K562 (cell line): ENCODE results near the gene TFF1. TPM values are rescaled to one million over a fixed set of nuclear protein-coding genes. Genes with fewer than 3 reads are reported as not detected.

Source experiments
- ATAC-seq: fragments of 200-7000 bp; cut with Tn5 transposase; 3 replicates; pipeline ENCODE4 v1.9.1; 2020; ENCODE audit warnings: moderate library complexity
- BruUV-seq: library from RNA; stranded (reverse); fragments of 400-500 nt; replicated peaks from 2 replicates; lab custom pipeline; 2021; lab: Mats Ljungman, UMichigan
- CTCF ChIA-PET: fragments of 300-600 bp; formaldehyde crosslinking; extraction: SDS; loops from one replicate; lab custom pipeline; 2021; ENCODE audit warnings: low intra/inter-chr PET ratio; lab: Yijun Ruan, JAX
- POLR2A ChIA-PET: fragments of 300-600, 350-650 bp; sonication (Branson Sonifier 250); formaldehyde crosslinking; extraction: SDS; loops from one replicate; lab custom pipeline; 2021; ENCODE audit warnings: antibody characterized with exemption, inconsistent platforms; lab: Yijun Ruan, JAX
- DNase-seq, 4 experiments: peaks; one replicate each; pipeline versions ENCODE4 v3.0.0 to v3.0.0-alpha.2; 2011 to 2018; ENCODE audit warnings: low spot score in 3 of 4, mixed read lengths in 3 of 4; ENCODE audit errors: extremely low read depth in 1 of 4
- FAIRE-seq: peaks from 2 replicates; lab custom pipeline; 2011; peaks lifted over from hg19 to GRCh38; lab: Jason Lieb, UNC
- H2AFZ ChIP-seq: 2 replicates; pipeline ENCODE4 v1.6.0; 2011; ENCODE audit warnings: low read depth, low read length, control low read depth, inconsistent platforms
- H3K27ac ChIP-seq: fragments of 200-600 bp; 3 replicates; pipeline ENCODE4 v1.8.0; 2011; ENCODE audit warnings: low read depth, mild to moderate bottlenecking, control low read depth, inconsistent platforms, low read length, moderate library complexity, mixed read lengths; ENCODE audit errors: extremely low read depth
- H3K27me3 ChIP-seq, 2 experiments: fragments of 300-600 bp in 1 of 2; 2 replicates in 1 of 2; 3 replicates in 1 of 2; pipeline versions ENCODE4 v1.6.0 to v1.8.0; 2011; ENCODE audit warnings: inconsistent platforms in 2 of 2, low read length in 2 of 2, mild to moderate bottlenecking in 1 of 2, mixed read lengths in 1 of 2, moderate library complexity in 1 of 2; ENCODE audit not compliant: control insufficient read depth in 2 of 2, insufficient read depth in 2 of 2
- H3K36me3 ChIP-seq: fragments of 300-600 bp; 3 replicates; pipeline ENCODE4 v1.8.0; 2011; ENCODE audit warnings: mild to moderate bottlenecking, low read length, inconsistent platforms; ENCODE audit not compliant: control insufficient read depth, insufficient read depth
- H3K4me1 ChIP-seq, 2 experiments: fragments of 200-600 bp in 1 of 2; replicated peaks in 1 of 2; 2 replicates in 1 of 2; 3 replicates in 1 of 2; pipeline versions ENCODE4 v1.5.1 to v1.8.0; 2011; ENCODE audit warnings: inconsistent platforms in 2 of 2, low read length in 2 of 2, mild to moderate bottlenecking in 1 of 2, mixed read lengths in 1 of 2, moderate library complexity in 1 of 2; ENCODE audit not compliant: control insufficient read depth in 2 of 2, insufficient read depth in 2 of 2
- H3K4me2 ChIP-seq: 2 replicates; pipeline ENCODE4 v1.6.1; 2011; ENCODE audit warnings: low read length, control low read depth, inconsistent platforms, mixed read lengths; ENCODE audit not compliant: insufficient read depth
- H3K4me3 ChIP-seq: fragments of 200-600 bp; sonication (generic), shearing (Covaris generic); 2 replicates; pipeline ENCODE4 v1.5.1; 2016; ENCODE audit warnings: control low read depth, inconsistent platforms
- H3K79me2 ChIP-seq: fragments of 200-600 bp; 3 replicates; pipeline ENCODE4 v1.8.0; 2011; ENCODE audit warnings: low read length, inconsistent platforms; ENCODE audit not compliant: control insufficient read depth, insufficient read depth
- H3K9ac ChIP-seq, 2 experiments: 2 replicates each; pipeline versions ENCODE4 v1.6.0 to v1.6.1; 2011; ENCODE audit warnings: low read depth in 2 of 2, low read length in 2 of 2, control low read depth in 1 of 2, inconsistent platforms in 1 of 2, mild to moderate bottlenecking in 1 of 2, mixed read lengths in 1 of 2; ENCODE audit not compliant: insufficient read depth in 1 of 2
- H3K9me1 ChIP-seq: one replicate; pipeline ENCODE4 v1.6.0; 2011; ENCODE audit warnings: inconsistent platforms, mild to moderate bottlenecking, low read length, moderate library complexity; ENCODE audit not compliant: control insufficient read depth, insufficient read depth
- H3K9me3 ChIP-seq: replicated peaks from 2 replicates; pipeline ENCODE4 v1.5.1; 2011; ENCODE audit warnings: low read depth, low read length, inconsistent platforms; ENCODE audit not compliant: control insufficient read depth, insufficient read depth
- H4K20me1 ChIP-seq: replicated peaks from 2 replicates; pipeline ENCODE4 v1.6.1; 2011; ENCODE audit warnings: low read length, inconsistent platforms, mixed read lengths; ENCODE audit not compliant: control insufficient read depth, insufficient read depth
- HCFC1 ChIP-seq: IDR thresholded peaks from 2 replicates; pipeline ENCODE4 v1.6.1; 2012; ENCODE audit warnings: low read depth, low read length, improper control_type of control experiment
- HNRNPLL ChIP-seq: fragments of 200-400 bp; formaldehyde crosslinking; IDR thresholded peaks from 2 replicates; pipeline ENCODE4 v1.6.1; 2017; ENCODE audit warnings: low read length, low read depth, mild to moderate bottlenecking; ENCODE audit not compliant: poor library complexity, severe bottlenecking
- JUNB ChIP-seq: fragments of 450-650 bp; formaldehyde crosslinking; conservative IDR thresholded peaks from 2 replicates; pipeline ENCODE4 v1.4.0; 2020; ENCODE audit warnings: mild to moderate bottlenecking
- KAT7 ChIP-seq: sonication (generic); formaldehyde crosslinking; IDR thresholded peaks from 2 replicates; pipeline ENCODE4 v1.8.0; 2022; ENCODE audit warnings: missing genetic modification reagents, mild to moderate bottlenecking, borderline replicate concordance
- PTTG1 ChIP-seq: fragments of 450-650 bp; IDR thresholded peaks from 2 replicates; pipeline ENCODE4 v1.6.1; 2016; ENCODE audit warnings: low read depth, mild to moderate bottlenecking, missing genetic modification characterization, missing compliant biosample characterization
- TCF3 ChIP-seq: sonication (generic); formaldehyde crosslinking; IDR thresholded peaks from 2 replicates; pipeline ENCODE4 v1.4.0; 2020; ENCODE audit warnings: mild to moderate bottlenecking, missing genetic modification reagents
- USF1 ChIP-seq: sonication (generic); formaldehyde crosslinking; IDR thresholded peaks from 2 replicates; pipeline ENCODE4 v1.9.0; 2022; ENCODE audit warnings: mild to moderate bottlenecking, missing genetic modification reagents
- ZNF224 ChIP-seq: sonication (generic); formaldehyde crosslinking; IDR thresholded peaks from 2 replicates; pipeline ENCODE4 v1.8.0; 2022; ENCODE audit warnings: mild to moderate bottlenecking, missing genetic modification reagents
- ZNF316 ChIP-seq: fragments of 450-650 bp; IDR thresholded peaks from 2 replicates; pipeline ENCODE4 v1.6.1; 2016
- ZNF551 ChIP-seq: fragments of 250-450 bp; sonication (Bioruptor Pico); IDR thresholded peaks from 2 replicates; pipeline ENCODE4 v1.5.0; 2021; ENCODE audit warnings: mild to moderate bottlenecking, moderate library complexity
- ZNF785 ChIP-seq: fragments of 250-450 bp; sonication (Bioruptor Pico); IDR thresholded peaks from 2 replicates; pipeline ENCODE4 v1.4.0; 2020; ENCODE audit warnings: mild to moderate bottlenecking
- WGBS: fragments of 100-300 bp; shearing (Covaris generic); methylation state at CpG from one replicate; pipeline ENCODE4 v1.1.6; 2016; ENCODE audit warnings: low coverage, mixed read lengths; ENCODE audit not compliant: insufficient coverage; ENCODE audit errors: missing lambda C conversion rate; 5-methylcytosine and 5-hydroxymethylcytosine counted together
- in situ Hi-C: fragments of 300-500 bp; cut with MboI; formaldehyde crosslinking; loops from 4 replicates; pipeline ENCODE4 v1.15.0; 2018; ENCODE audit warnings: inconsistent platforms, mixed read lengths
- intact Hi-C: fragments of 100-400 bp; cut with micrococcal nuclease; formaldehyde crosslinking; loops from 2 replicates; pipeline ENCODE4 v1.14.2; 2022
- polyA plus RNA-seq, 8 experiments: library from polyadenylated mRNA; depleted of rRNA in 4 of 8; stranded (reverse) in 5 of 8; unstranded in 3 of 8; fragments of >200 nt; fragmentation: Nextera tagmentation in 2 of 8; fragmentation: Illumina TruSeq in 1 of 8; extraction: Ambion mirVana in 2 of 8; extraction: Trizol in 1 of 8; gene quantifications; 2 replicates each; pipeline versions ENCODE4 v1.2.1 to v1.2.3, GENCODE V29; 2011 to 2014; ENCODE audit warnings: inconsistent platforms in 1 of 8, missing spikeins in 1 of 8
- total RNA-seq, 7 experiments: library from RNA; depleted of rRNA in 6 of 7; stranded (reverse); fragments of >200 nt in 6 of 7; fragmentation: Illumina TruSeq in 2 of 7; extraction: Trizol in 2 of 7; gene quantifications; 2 replicates each; pipeline versions ENCODE4 v1.2.1 to v1.2.3, GENCODE V29; 2011 to 2021; ENCODE audit warnings: low replicate concordance in 1 of 7
- TF ChIP-seq, protein P1 (sequence below): sonication (generic); formaldehyde crosslinking; IDR thresholded peaks from 2 replicates; pipeline ENCODE4 v1.8.0; 2022; ENCODE audit warnings: missing genetic modification reagents, mild to moderate bottlenecking, moderate library complexity, borderline replicate concordance
- TF ChIP-seq, protein P2 (sequence below): fragments of 250-450 bp; sonication (Bioruptor Pico); IDR thresholded peaks from 2 replicates; pipeline ENCODE4 v1.4.0; 2020; ENCODE audit warnings: mild to moderate bottlenecking, moderate library complexity, borderline replicate concordance

The TFF1 gene
- total and polyA plus RNA-seq, 9 of the 15 experiments (the other 6 are each of a cell fraction or from before 2014, with no cell fraction given), result 0.31 TPM; not detected in 8

GRCh38 chr21:42340187-42341050 is 25.9 kb downstream of the TFF1 start:
- H3K36me3 ChIP-seq, result no peaks in the 10 kb centered on the region
- no peaks in the 10 kb centered on the region for H4K20me1 ChIP-seq
- in situ Hi-C loops, result no loop called here
- ATAC-seq (no peak), FAIRE-seq (no peak), DNase-seq (no peak)
- intact Hi-C loops, result no loop called here
- H3K9me3 ChIP-seq, result no peaks in the 10 kb centered on the region
- no TSS peak for BruUV-seq
- 9% methylated on average over 24 of the region's 24 CpGs for WGBS
- peaks cover 0 to 7% of the 10 kb centered on the region in 2 experiments; a peak in 1 of 5 replicates for H3K4me1 ChIP-seq
- no peaks in the 10 kb centered on the region for H3K79me2 ChIP-seq
- no peak overlapping the region for H3K27ac ChIP-seq
- no peak overlapping the region for H3K4me2 ChIP-seq
- H3K9me1 ChIP-seq, result no peaks in the 10 kb centered on the region
- no peak overlapping the region for H3K9ac ChIP-seq
- H2AFZ ChIP-seq, result no peak overlapping the region
- peaks cover 12 to 53% of the 10 kb centered on the region in 2 experiments; a peak in 4 of 5 replicates for H3K27me3 ChIP-seq
- TF ChIP-seq PTTG1 (tag), result no peak
- TF ChIP-seq ZNF785, result no peak
- no peak for TF ChIP-seq JUNB (CRISPR knock-in tag)
- no peak for TF ChIP-seq USF1 (CRISPR knock-in tag)
- no peak for TF ChIP-seq ZNF316
- TF ChIP-seq, protein P1, sequence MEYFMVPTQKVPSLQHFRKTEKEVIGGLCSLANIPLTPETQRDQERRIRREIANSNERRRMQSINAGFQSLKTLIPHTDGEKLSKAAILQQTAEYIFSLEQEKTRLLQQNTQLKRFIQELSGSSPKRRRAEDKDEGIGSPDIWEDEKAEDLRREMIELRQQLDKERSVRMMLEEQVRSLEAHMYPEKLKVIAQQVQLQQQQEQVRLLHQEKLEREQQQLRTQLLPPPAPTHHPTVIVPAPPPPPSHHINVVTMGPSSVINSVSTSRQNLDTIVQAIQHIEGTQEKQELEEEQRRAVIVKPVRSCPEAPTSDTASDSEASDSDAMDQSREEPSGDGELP, result no peak
- TF ChIP-seq ZNF551 (CRISPR knock-in tag), result no peak
- TF ChIP-seq HNRNPLL, result no peak
- TF ChIP-seq KAT7, result no peak
- TF ChIP-seq HCFC1, result no peak
- no peak for TF ChIP-seq ZNF224 (CRISPR knock-in tag)
- TF ChIP-seq, protein P2, sequence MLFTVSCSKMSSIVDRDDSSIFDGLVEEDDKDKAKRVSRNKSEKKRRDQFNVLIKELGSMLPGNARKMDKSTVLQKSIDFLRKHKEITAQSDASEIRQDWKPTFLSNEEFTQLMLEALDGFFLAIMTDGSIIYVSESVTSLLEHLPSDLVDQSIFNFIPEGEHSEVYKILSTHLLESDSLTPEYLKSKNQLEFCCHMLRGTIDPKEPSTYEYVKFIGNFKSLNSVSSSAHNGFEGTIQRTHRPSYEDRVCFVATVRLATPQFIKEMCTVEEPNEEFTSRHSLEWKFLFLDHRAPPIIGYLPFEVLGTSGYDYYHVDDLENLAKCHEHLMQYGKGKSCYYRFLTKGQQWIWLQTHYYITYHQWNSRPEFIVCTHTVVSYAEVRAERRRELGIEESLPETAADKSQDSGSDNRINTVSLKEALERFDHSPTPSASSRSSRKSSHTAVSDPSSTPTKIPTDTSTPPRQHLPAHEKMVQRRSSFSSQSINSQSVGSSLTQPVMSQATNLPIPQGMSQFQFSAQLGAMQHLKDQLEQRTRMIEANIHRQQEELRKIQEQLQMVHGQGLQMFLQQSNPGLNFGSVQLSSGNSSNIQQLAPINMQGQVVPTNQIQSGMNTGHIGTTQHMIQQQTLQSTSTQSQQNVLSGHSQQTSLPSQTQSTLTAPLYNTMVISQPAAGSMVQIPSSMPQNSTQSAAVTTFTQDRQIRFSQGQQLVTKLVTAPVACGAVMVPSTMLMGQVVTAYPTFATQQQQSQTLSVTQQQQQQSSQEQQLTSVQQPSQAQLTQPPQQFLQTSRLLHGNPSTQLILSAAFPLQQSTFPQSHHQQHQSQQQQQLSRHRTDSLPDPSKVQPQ (CRISPR knock-in tag), result no peak
- TF ChIP-seq TCF3 (CRISPR knock-in tag), result no peak
- no peak overlapping the region for H3K4me3 ChIP-seq
- ChIA-PET CTCF (interaction anchor here (0.6 kb wide), 1 partner anchor 105 kb away, joined by 3 read pairs; no protein-coding TSS in a partner anchor), POLR2A (interaction anchor here (0.6 to 1.3 kb wide), 6 partner anchors 16 to 1213 kb away, joined by 3 to 4 read pairs (median 3); no protein-coding TSS in a partner anchor)
